Endodermal cell (in vitro differentiated cells): ENCODE results near the gene TBC1D10B. TPM values are rescaled to one million over a fixed set of nuclear protein-coding genes. Genes with fewer than 3 reads are reported as not detected.

Source experiments
- DNase-seq: peaks from one replicate; pipeline ENCODE4 v3.0.0-alpha.2; 2017
- H3K27ac ChIP-seq: 2 replicates; pipeline ENCODE4 v1.5.1; 2013; ENCODE audit warnings: mild to moderate bottlenecking, low read depth, low read length, moderate library complexity
- H3K27me3 ChIP-seq: 2 replicates; pipeline ENCODE4 v1.6.1; 2013; ENCODE audit warnings: mild to moderate bottlenecking, low read length, moderate library complexity; ENCODE audit not compliant: insufficient read depth, control insufficient read depth, poor library complexity, severe bottlenecking
- H3K36me3 ChIP-seq: 2 replicates; pipeline ENCODE4 v1.7.0; 2013; ENCODE audit warnings: mild to moderate bottlenecking, low read length, moderate library complexity; ENCODE audit not compliant: control insufficient read depth, insufficient read depth
- H3K4me1 ChIP-seq: one replicate; pipeline ENCODE4 v1.7.0; 2013; ENCODE audit warnings: low read length; ENCODE audit not compliant: control insufficient read depth, insufficient read depth
- H3K4me3 ChIP-seq: 2 replicates; pipeline ENCODE4 v1.5.1; 2013; ENCODE audit warnings: mild to moderate bottlenecking, low read length, moderate library complexity
- H3K9ac ChIP-seq: 2 replicates; pipeline ENCODE4 v1.6.1; 2013; ENCODE audit warnings: mild to moderate bottlenecking, low read length, moderate library complexity; ENCODE audit not compliant: poor library complexity, severe bottlenecking; ENCODE audit errors: extremely low read depth
- H3K9me3 ChIP-seq: 2 replicates; pipeline ENCODE4 v1.6.1; 2013; ENCODE audit warnings: mild to moderate bottlenecking, low read length, moderate library complexity; ENCODE audit not compliant: control insufficient read depth
- H3K27ac Mint-ChIP-seq: 2 replicates; pipeline ENCODE4 v1.8.0; 2020; ENCODE audit warnings: mixed read lengths
- H3K27me3 Mint-ChIP-seq: 2 replicates; pipeline ENCODE4 v1.8.0; 2021; ENCODE audit warnings: mild to moderate bottlenecking, mixed read lengths; ENCODE audit not compliant: insufficient read depth
- H3K36me3 Mint-ChIP-seq: 2 replicates; pipeline ENCODE4 v1.8.0; 2020; ENCODE audit warnings: low read depth, mixed read lengths
- H3K4me1 Mint-ChIP-seq: 2 replicates; pipeline ENCODE4 v1.8.0; 2020; ENCODE audit warnings: mixed read lengths
- H3K4me3 Mint-ChIP-seq: 2 replicates; pipeline ENCODE4 v1.8.0; 2020; ENCODE audit warnings: mild to moderate bottlenecking, moderate library complexity, mixed read lengths
- H3K9me3 Mint-ChIP-seq: 2 replicates; pipeline ENCODE4 v1.8.0; 2020; ENCODE audit warnings: mild to moderate bottlenecking, mixed read lengths
- CTCF ChIP-seq: fragments of 200-600 bp; sonication (generic); conservative IDR thresholded peaks from 2 replicates; pipeline ENCODE4 v1.5.0; 2021; ENCODE audit warnings: antibody characterized with exemption, mild to moderate bottlenecking
- WGBS, 2 experiments: methylation state at CpG; one replicate each; pipeline versions ENCODE4 v1.1.5 to v1.1.7; 2013; ENCODE audit warnings: missing lambda C conversion rate in 2 of 2, mixed read lengths in 1 of 2; ENCODE audit not compliant: insufficient coverage in 1 of 2, insufficient read length in 1 of 2; 5-methylcytosine and 5-hydroxymethylcytosine counted together
- total RNA-seq, 2 donors: library from RNA; stranded (reverse); fragmentation: NEBNext Ultra II Directional in 1 of 2; extraction: Animal tissue kit (Norgen Biotek cat#: 25700) in 1 of 2; gene quantifications; 2 replicates in 1 of 2; 3 replicates in 1 of 2; pipeline ENCODE4 v1.2.1, GENCODE V29; 2021

The TBC1D10B gene
- total RNA-seq, 2 donors from 2014 or later: 30.7 to 36.3 TPM

DNA sequence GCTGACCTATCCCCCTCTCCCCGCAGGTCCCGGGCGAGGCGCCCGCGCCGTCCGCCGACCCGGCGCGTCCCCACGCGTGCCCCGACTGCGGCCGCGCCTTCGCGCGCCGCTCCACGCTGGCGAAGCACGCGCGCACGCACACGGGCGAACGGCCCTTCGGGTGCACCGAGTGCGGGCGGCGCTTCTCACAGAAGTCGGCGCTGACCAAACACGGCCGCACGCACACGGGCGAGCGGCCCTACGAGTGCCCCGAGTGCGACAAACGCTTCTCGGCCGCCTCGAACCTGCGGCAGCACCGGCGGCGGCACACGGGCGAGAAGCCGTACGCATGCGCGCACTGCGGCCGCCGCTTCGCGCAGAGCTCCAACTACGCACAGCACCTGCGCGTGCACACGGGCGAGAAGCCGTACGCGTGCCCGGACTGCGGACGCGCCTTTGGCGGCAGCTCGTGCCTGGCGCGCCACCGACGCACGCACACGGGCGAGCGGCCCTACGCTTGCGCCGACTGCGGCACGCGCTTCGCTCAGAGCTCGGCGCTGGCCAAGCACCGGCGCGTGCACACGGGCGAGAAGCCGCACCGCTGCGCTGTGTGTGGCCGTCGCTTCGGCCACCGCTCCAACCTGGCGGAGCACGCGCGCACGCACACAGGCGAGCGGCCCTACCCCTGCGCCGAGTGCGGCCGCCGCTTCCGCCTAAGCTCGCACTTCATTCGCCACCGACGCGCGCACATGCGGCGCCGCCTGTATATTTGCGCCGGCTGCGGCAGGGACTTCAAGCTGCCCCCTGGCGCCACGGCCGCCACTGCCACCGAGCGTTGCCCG lies 47.4 kb upstream of the TBC1D10B start:
- H3K4me3 Mint-ChIP-seq: peak overlapping the region; percentile 26
- peak overlapping the region; percentile 17 for H3K27ac ChIP-seq

DNA sequence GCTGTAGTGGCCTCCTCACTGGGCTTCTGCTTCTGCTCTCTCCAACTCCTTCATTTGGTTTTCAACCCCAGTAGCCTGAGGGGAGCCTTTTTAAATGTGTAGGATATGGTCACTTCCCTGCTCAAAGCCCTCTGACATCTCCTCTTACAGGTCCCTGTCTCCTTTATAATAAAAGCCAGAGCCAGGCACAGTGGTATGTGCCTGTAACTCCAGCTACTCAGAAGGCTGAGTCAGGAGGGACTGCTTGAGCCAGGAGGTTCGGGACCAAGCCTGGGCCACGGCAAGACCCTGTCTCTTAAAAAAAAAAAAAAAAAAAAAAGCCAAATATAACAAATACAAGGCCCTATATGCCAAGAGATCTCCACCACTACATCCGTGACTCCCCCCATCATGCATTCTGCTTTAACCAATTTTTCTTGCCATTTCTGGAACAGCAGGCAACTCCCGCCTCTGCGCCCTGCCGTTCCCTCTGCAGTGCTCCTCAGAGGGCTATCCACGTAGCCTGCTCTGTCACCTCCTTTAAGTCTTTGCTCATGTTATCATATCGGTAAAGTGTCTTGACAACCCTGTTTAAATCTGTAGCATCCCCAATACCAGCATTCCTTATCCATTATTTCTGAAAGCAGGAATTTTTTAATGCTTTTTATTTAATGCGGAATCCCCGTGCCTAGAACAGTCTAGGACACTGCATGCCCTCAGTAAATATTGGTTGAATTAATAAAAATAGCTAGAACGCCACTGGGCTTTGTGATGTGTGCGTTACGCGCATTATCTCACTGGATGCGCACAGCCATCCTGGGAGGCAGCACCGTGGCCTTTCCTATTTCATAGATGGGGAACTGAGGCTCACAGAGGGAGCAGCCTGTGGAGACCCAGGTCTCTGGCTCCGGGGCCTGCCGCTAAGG lies 46.6 kb upstream of the TBC1D10B start:
- H3K4me3 Mint-ChIP-seq: peak overlapping the region; percentile 26
- no peak for DNase-seq
- H3K9ac ChIP-seq: no peak overlapping the region
- H3K36me3 Mint-ChIP-seq: peaks cover 47% of the 10 kb centered on the region
- H3K27me3 Mint-ChIP-seq: no peaks in the 10 kb centered on the region
- H3K36me3 ChIP-seq: peaks cover 47% of the 10 kb centered on the region
- no peak overlapping the region for H3K27ac Mint-ChIP-seq
- H3K9me3 ChIP-seq: no peaks in the 10 kb centered on the region
- H3K27ac ChIP-seq: no peak overlapping the region
- 76 to 93% methylated on average over 12 to 18 of the region's 18 CpGs for WGBS, 2 experiments
- no peak for TF ChIP-seq CTCF
- no peaks in the 10 kb centered on the region for H3K9me3 Mint-ChIP-seq
- H3K4me1 ChIP-seq: no peaks in the 10 kb centered on the region
- H3K4me1 Mint-ChIP-seq: peaks cover 15% of the 10 kb centered on the region
- peak overlapping the region; percentile 71 for H3K4me3 ChIP-seq
- no peaks in the 10 kb centered on the region for H3K27me3 ChIP-seq

More for the DNA sequence above, 47.4 kb upstream of the TBC1D10B start:
- Mint-ChIP-seq H3K4me1 (peaks cover 15% of the 10 kb centered on the region), H3K27me3 (no peaks in the 10 kb centered on the region), H3K36me3 (peaks cover 50% of the 10 kb centered on the region), H3K9me3 (no peaks in the 10 kb centered on the region), H3K27ac (no peak overlapping the region)
- TF ChIP-seq CTCF: peak; percentile 62
- Histone ChIP-seq H3K4me1 (no peaks in the 10 kb centered on the region), H3K4me3 (peak overlapping the region; percentile 71), H3K9ac (peak overlapping the region; percentile 20), H3K27me3 (no peaks in the 10 kb centered on the region), H3K36me3 (peaks cover 47% of the 10 kb centered on the region), H3K9me3 (no peaks in the 10 kb centered on the region)
- WGBS, 2 experiments: 6 to 13% methylated on average over 46 to 140 of the region's 140 CpGs
- peak; percentile 95 for DNase-seq

DNA sequence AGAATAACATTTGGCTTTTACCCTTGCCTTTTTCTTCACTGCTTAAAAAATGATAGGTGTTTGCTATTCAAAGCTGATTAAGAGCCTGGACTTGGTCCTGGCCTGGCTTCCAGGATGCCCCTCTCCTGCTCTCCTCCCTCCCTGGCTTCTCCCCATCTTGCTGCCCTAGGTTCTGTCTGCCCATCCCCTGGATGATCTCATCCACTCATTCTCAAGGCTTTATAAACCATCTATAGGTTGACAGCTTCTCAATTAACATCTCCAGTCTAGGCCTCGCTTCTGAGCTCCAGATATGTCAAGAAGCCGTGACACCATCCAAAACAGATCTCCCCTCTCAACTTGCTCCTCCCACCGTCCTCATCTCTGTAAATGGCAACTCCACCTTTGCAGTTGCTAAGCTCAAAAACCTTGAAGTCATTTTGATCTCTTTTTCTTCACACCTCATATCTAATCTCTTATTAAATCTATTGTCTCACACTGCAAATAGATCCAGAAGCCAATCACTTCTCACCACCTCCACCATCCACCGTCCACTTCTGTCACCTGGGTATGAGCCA lies 45.8 kb upstream of the TBC1D10B start:
- Histone ChIP-seq H3K27ac (no peak overlapping the region), H3K4me1 (no peaks in the 10 kb centered on the region), H3K9me3 (no peaks in the 10 kb centered on the region), H3K9ac (no peak overlapping the region), H3K36me3 (peaks cover 53% of the 10 kb centered on the region), H3K27me3 (no peaks in the 10 kb centered on the region), H3K4me3 (no peak overlapping the region)
- no peak overlapping the region for H3K4me3 Mint-ChIP-seq
- 88 to 94% methylated on average over 4 of the region's 4 CpGs for WGBS, 2 experiments
- no peaks in the 10 kb centered on the region for H3K27me3 Mint-ChIP-seq
- H3K4me1 Mint-ChIP-seq: peaks cover 15% of the 10 kb centered on the region
- peaks cover 49% of the 10 kb centered on the region for H3K36me3 Mint-ChIP-seq
- TF ChIP-seq CTCF: no peak
- no peak for DNase-seq
- H3K27ac Mint-ChIP-seq: no peak overlapping the region
- no peaks in the 10 kb centered on the region for H3K9me3 Mint-ChIP-seq
